ENCODE measurements around the gene RIMOC1.

Gene RIMOC1

GRCh38 chr5:41869724-41870626 is 34.2 kb upstream of the RIMOC1 start, which contains the start of gene OXCT1 (continued):
- TF ChIP-seq ZBTB11 (tag by site-specific recombination; conservative IDR thresholded peaks at IDR 0.05; ENCODE audit: low read depth): peak; percentile 64; the same call in 1 of the 2 replicates
- no peak for TF ChIP-seq ZNF214 (tag by site-specific recombination; IDR thresholded peaks at IDR 0.05; ENCODE audit: borderline replicate concordance)
- TF ChIP-seq ZNF174 (tag by site-specific recombination; IDR thresholded peaks at IDR 0.05): no peak
- TF ChIP-seq ZNF274 (IDR thresholded peaks at IDR 0.05; ENCODE audit: low read length): no peak
- TF ChIP-seq ZNF274 (tag by site-specific recombination; IDR thresholded peaks at IDR 0.05; ENCODE audit: borderline replicate concordance): no peak
- TF ChIP-seq ZNF791 (tag by site-specific recombination; IDR thresholded peaks at IDR 0.05): no peak
- no peak for TF ChIP-seq MZF1 (tag by site-specific recombination; IDR thresholded peaks at IDR 0.05; ENCODE audit: borderline replicate concordance)
- no peak for TF ChIP-seq ZNF830 (tag by site-specific recombination; IDR thresholded peaks at IDR 0.05; ENCODE audit: low read depth)
- no peak for TF ChIP-seq ZNF223 (tag by site-specific recombination; IDR thresholded peaks at IDR 0.05)
- TF ChIP-seq ZBTB8A (tag by site-specific recombination; IDR thresholded peaks at IDR 0.05): no peak
- TF ChIP-seq ZEB2 (tag by site-specific recombination; IDR thresholded peaks at IDR 0.05): peak; percentile 81
- TF ChIP-seq GLI4 (tag by site-specific recombination; IDR thresholded peaks at IDR 0.05): peak; percentile 58
- no peak for TF ChIP-seq ZNF544 (tag by site-specific recombination; IDR thresholded peaks at IDR 0.05)
- no peak for TF ChIP-seq TCF7L2 (IDR thresholded peaks at IDR 0.05; ENCODE audit: borderline replicate concordance, low read depth, low read length)
- no peak for TF ChIP-seq ZNF510 (tag by site-specific recombination; IDR thresholded peaks at IDR 0.05; ENCODE audit: insufficient replicate concordance)
- TF ChIP-seq ZNF311 (tag by site-specific recombination; IDR thresholded peaks at IDR 0.05; ENCODE audit: borderline replicate concordance): no peak
- peak; percentile 80 for TF ChIP-seq SP3 (tag by site-specific recombination; IDR thresholded peaks at IDR 0.05)
- TF ChIP-seq ZNF488 (tag by site-specific recombination; IDR thresholded peaks at IDR 0.05): no peak
- peak; percentile 73; the same call in 1 of the 2 replicates for TF ChIP-seq YY2 (tag by site-specific recombination; IDR thresholded peaks at IDR 0.05)
- TF ChIP-seq BCL11A (tag by site-specific recombination; IDR thresholded peaks at IDR 0.05; ENCODE audit: low read depth): no peak
- no peak for TF ChIP-seq PRDM1 (tag by site-specific recombination; IDR thresholded peaks at IDR 0.05)
- no peak for TF ChIP-seq KLF16 (tag by site-specific recombination; IDR thresholded peaks at IDR 0.05)
- no peak for TF ChIP-seq ZFP41 (tag by site-specific recombination; IDR thresholded peaks at IDR 0.05; ENCODE audit: borderline replicate concordance)
- peak; percentile 31; the same call in 1 of the 2 replicates for TF ChIP-seq ZNF549 (tag by site-specific recombination; IDR thresholded peaks at IDR 0.05)
- no peak for TF ChIP-seq ZNF19 (tag by site-specific recombination; IDR thresholded peaks at IDR 0.05; ENCODE audit: low read depth)
- 0 out of 2 replicates have a peak, but pooled peaks have one; percentile 17 for TF ChIP-seq GLIS2 (tag by site-specific recombination; IDR thresholded peaks at IDR 0.05)
- TF ChIP-seq ZNF211 (tag by site-specific recombination; IDR thresholded peaks at IDR 0.05; ENCODE audit: low read depth): no peak
- peak; percentile 69 for TF ChIP-seq ZNF121 (tag by site-specific recombination; IDR thresholded peaks at IDR 0.05)
- TF ChIP-seq ZNF239 (tag by site-specific recombination; IDR thresholded peaks at IDR 0.05): no peak
- no peak for TF ChIP-seq ELK4 (IDR thresholded peaks at IDR 0.05; ENCODE audit: borderline replicate concordance, low read depth, low read length)
- no peak for TF ChIP-seq ZNF266 (tag by site-specific recombination; IDR thresholded peaks at IDR 0.05; ENCODE audit: low read depth)
- no peak for TF ChIP-seq ZNF704 (tag by site-specific recombination; IDR thresholded peaks at IDR 0.05)
- no peak for TF ChIP-seq ZNF785 (tag by site-specific recombination; IDR thresholded peaks at IDR 0.05)
- TF ChIP-seq ZNF621 (tag by site-specific recombination; IDR thresholded peaks at IDR 0.05): no peak
- no peak for TF ChIP-seq ZNF146 (tag by site-specific recombination; IDR thresholded peaks at IDR 0.05)
- TF ChIP-seq ZNF624 (tag by site-specific recombination; IDR thresholded peaks at IDR 0.05): no peak
